Esophagus muscularis mucosa (tissue), 3 donors: ENCODE data around the gene CFAP141.

Source experiments
- CTCF ChIP-seq, 3 experiments: fragments of 200-600 bp in 2 of 3; fragments of 450-650 bp in 1 of 3; sonication (generic) in 2 of 3; IDR thresholded peaks; one replicate each; pipeline ENCODE4 v1.5.1; 2017 to 2019; ENCODE audit warnings: antibody characterized with exemption in 3 of 3, mild to moderate bottlenecking in 2 of 3, moderate library complexity in 1 of 3
- POLR2A ChIP-seq: fragments of 450-650 bp; IDR thresholded peaks from one replicate; pipeline ENCODE4 v1.6.1; 2017; ENCODE audit warnings: antibody characterized with exemption, moderate library complexity, mild to moderate bottlenecking, low read depth
- POLR2AphosphoS5 ChIP-seq, 2 donors: sonication (generic); formaldehyde crosslinking; IDR thresholded peaks; one replicate each; pipeline ENCODE4 v1.6.1; 2017; ENCODE audit warnings: antibody characterized with exemption in 2 of 2

GRCh38 chr1:154220970-154221277 lies 14.8 kb upstream of the CFAP141 start:
- TF ChIP-seq POLR2A (peak; percentile 41), POLR2AphosphoS5 (IDR thresholded peaks at IDR 0.05) (no peak), CTCF (IDR thresholded peaks at IDR 0.05) (no peak)
